Loucy (cell line): ENCODE results near the gene ATP1B1.

Source experiments
- H2AFZ ChIP-seq: fragments of 200-600 bp; sonication (generic); 2 replicates; pipeline ENCODE4 v1.6.0; 2016; ENCODE audit warnings: antibody characterized with exemption, mild to moderate bottlenecking, low read length, moderate library complexity
- H3F3A ChIP-seq: fragments of 200-600 bp; 2 replicates; pipeline ENCODE4 v1.6.0; 2016; ENCODE audit warnings: antibody characterized with exemption, low read depth, mild to moderate bottlenecking
- H3K27me3 ChIP-seq: fragments of 200-600 bp; sonication (generic); 2 replicates; pipeline ENCODE4 v1.6.1; 2014; ENCODE audit warnings: low read length, mild to moderate bottlenecking; ENCODE audit not compliant: insufficient read depth, poor library complexity, severe bottlenecking
- H3K36me3 ChIP-seq: fragments of 200-600 bp; sonication (generic); 2 replicates; pipeline ENCODE4 v1.6.1; 2016; ENCODE audit warnings: low read length; ENCODE audit not compliant: insufficient read depth
- H3K4me1 ChIP-seq: fragments of 200-600 bp; sonication (generic); 2 replicates; pipeline ENCODE4 v1.5.1; 2014; ENCODE audit warnings: low read length, mild to moderate bottlenecking; ENCODE audit not compliant: insufficient read depth, poor library complexity, severe bottlenecking
- H3K4me2 ChIP-seq: fragments of 200-600 bp; sonication (generic); 2 replicates; pipeline ENCODE4 v1.6.0; 2014; ENCODE audit warnings: antibody characterized with exemption, low read length, low read depth, mild to moderate bottlenecking; ENCODE audit not compliant: poor library complexity, severe bottlenecking
- H3K4me3 ChIP-seq: fragments of 200-600 bp; sonication (generic); 2 replicates; pipeline ENCODE4 v1.5.1; 2014; ENCODE audit warnings: low read length, mild to moderate bottlenecking, mixed read lengths; ENCODE audit not compliant: poor library complexity, severe bottlenecking
- H3K79me2 ChIP-seq: fragments of 200-600 bp; sonication (generic); 2 replicates; pipeline ENCODE4 v1.6.1; 2014; ENCODE audit warnings: low read length; ENCODE audit not compliant: insufficient read depth
- H3K9ac ChIP-seq: fragments of 200-600 bp; sonication (generic); 2 replicates; pipeline ENCODE4 v1.6.0; 2014; ENCODE audit warnings: mild to moderate bottlenecking, low read depth, low read length, moderate library complexity; ENCODE audit not compliant: poor library complexity, severe bottlenecking
- H3K9me2 ChIP-seq: fragments of 200-600 bp; sonication (generic); replicated peaks from 2 replicates; pipeline ENCODE4 v1.6.1; 2016; ENCODE audit warnings: low read depth, low read length, mixed read lengths
- H3K9me3 ChIP-seq: fragments of 200-600 bp; sonication (generic); 2 replicates; pipeline ENCODE4 v1.6.1; 2014; ENCODE audit warnings: mild to moderate bottlenecking, antibody characterized with exemption, low read length, low read depth; ENCODE audit not compliant: insufficient read depth
- H4K20me1 ChIP-seq: fragments of 200-600 bp; sonication (generic); 2 replicates; pipeline ENCODE4 v1.6.0; 2014; ENCODE audit warnings: antibody characterized with exemption, low read length, mild to moderate bottlenecking; ENCODE audit not compliant: insufficient read depth, poor library complexity, severe bottlenecking
- CTCF ChIP-seq: fragments of 200-600 bp; sonication (generic); conservative IDR thresholded peaks from 2 replicates; pipeline ENCODE4 v1.5.1; 2014; ENCODE audit warnings: mild to moderate bottlenecking, antibody characterized with exemption, low read length
- EZH2phosphoT487 ChIP-seq: fragments of 200-600 bp; IDR thresholded peaks from 2 replicates; pipeline ENCODE4 v1.6.1; 2018; ENCODE audit warnings: antibody characterized with exemption, mild to moderate bottlenecking, moderate library complexity, borderline replicate concordance

Gene ATP1B1

DNA sequence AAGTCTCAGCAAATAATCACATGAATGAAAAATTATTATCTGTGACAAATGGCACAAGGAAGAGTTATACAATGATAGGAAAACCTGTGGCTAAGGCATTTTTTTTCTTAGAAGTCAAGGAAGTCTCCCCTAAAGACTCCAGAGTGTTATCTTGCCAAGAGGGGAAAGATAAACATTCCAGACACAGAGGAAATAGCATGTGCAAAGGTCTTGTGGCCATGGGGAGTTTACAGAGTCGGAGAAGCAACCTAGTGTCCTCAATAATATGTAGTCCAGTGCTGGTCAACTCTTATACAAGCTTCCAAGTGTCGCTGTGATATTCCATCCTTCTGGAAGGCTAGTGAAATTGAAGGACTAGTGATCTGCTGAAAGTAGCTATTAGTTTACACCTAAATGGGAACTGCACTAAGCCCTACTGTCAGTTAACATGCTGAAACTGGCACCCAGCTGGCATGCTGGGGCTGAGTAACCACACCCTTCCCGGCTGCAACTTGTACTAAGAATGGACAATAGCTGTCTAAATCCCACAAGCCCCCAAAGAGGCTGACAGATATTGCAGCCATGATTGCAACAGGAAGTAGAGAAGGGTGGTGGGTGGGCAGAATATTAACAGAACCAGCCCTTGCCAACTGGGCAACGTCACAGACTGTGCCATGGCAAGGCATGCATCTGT, 11.5 kb upstream of the ATP1B1 start:
- TF ChIP-seq EZH2phosphoT487 (no peak), CTCF (no peak)
- H3K27me3 ChIP-seq: no peaks in the 10 kb centered on the region
- H2AFZ ChIP-seq: no peak overlapping the region
- H3K4me1 ChIP-seq: no peaks in the 10 kb centered on the region
- no peaks in the 10 kb centered on the region for H4K20me1 ChIP-seq
- no peaks in the 10 kb centered on the region for H3K36me3 ChIP-seq
- H3K4me2 ChIP-seq: no peak overlapping the region
- H3K4me3 ChIP-seq: no peak overlapping the region
- no peaks in the 10 kb centered on the region for H3K9me2 ChIP-seq
- H3K79me2 ChIP-seq: no peaks in the 10 kb centered on the region
- H3K9me3 ChIP-seq: no peaks in the 10 kb centered on the region
- no peaks in the 10 kb centered on the region for H3F3A ChIP-seq
- no peak overlapping the region for H3K9ac ChIP-seq

- H3K9me3 ChIP-seq: no peaks in the 10 kb centered on the region
- H3K36me3 ChIP-seq: no peaks in the 10 kb centered on the region
- no peak for TF ChIP-seq CTCF
- no peak for TF ChIP-seq EZH2phosphoT487
- no peaks in the 10 kb centered on the region for H3K4me1 ChIP-seq
- no peaks in the 10 kb centered on the region for H3F3A ChIP-seq
- H3K9me2 ChIP-seq: no peaks in the 10 kb centered on the region
- no peaks in the 10 kb centered on the region for H3K79me2 ChIP-seq
- no peak overlapping the region for H3K9ac ChIP-seq
- no peaks in the 10 kb centered on the region for H4K20me1 ChIP-seq
- H2AFZ ChIP-seq: no peak overlapping the region
- H3K4me3 ChIP-seq: no peak overlapping the region
- no peaks in the 10 kb centered on the region for H3K27me3 ChIP-seq
- no peak overlapping the region for H3K4me2 ChIP-seq
Observed at GRCh38 chr1:169098380-169098779, 8.1 kb upstream of the ATP1B1 start.

DNA sequence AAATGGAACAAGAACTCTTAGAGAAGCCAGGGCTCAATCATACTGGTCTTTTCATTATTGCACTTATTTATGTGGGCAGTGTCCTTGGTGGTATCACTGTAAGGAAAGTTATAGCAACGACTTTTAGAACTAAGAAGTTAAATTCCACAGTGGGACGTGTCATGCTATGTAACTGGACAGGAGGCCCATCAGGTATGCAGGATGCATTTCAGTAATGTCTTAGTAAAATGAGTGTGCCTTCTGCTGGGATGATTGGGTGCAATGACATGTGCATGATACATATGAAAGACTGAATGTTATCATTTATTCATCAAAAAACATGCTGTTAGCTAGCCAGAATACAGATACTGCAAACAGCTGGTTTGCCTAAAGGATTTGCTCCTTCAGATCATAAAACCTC, 6.9 kb upstream of the ATP1B1 start:
- no peaks in the 10 kb centered on the region for H3K27me3 ChIP-seq
- no peak overlapping the region for H3K9ac ChIP-seq
- TF ChIP-seq EZH2phosphoT487: no peak
- TF ChIP-seq CTCF: no peak
- no peaks in the 10 kb centered on the region for H3K4me1 ChIP-seq
- H3K4me3 ChIP-seq: no peak overlapping the region
- no peaks in the 10 kb centered on the region for H3K9me3 ChIP-seq
- no peaks in the 10 kb centered on the region for H3K36me3 ChIP-seq
- no peak overlapping the region for H3K4me2 ChIP-seq
- no peaks in the 10 kb centered on the region for H3F3A ChIP-seq
- H4K20me1 ChIP-seq: no peaks in the 10 kb centered on the region
- no peaks in the 10 kb centered on the region for H3K79me2 ChIP-seq
- H2AFZ ChIP-seq: no peak overlapping the region
- no peaks in the 10 kb centered on the region for H3K9me2 ChIP-seq
